ENCODE results near the gene IQSEC1.
"Not testable (repeated sequence)": the region's sequence is repeated elsewhere in the genome, so short reads cannot be mapped to it uniquely, and the experiment has no call there.

Gene IQSEC1

DNA sequence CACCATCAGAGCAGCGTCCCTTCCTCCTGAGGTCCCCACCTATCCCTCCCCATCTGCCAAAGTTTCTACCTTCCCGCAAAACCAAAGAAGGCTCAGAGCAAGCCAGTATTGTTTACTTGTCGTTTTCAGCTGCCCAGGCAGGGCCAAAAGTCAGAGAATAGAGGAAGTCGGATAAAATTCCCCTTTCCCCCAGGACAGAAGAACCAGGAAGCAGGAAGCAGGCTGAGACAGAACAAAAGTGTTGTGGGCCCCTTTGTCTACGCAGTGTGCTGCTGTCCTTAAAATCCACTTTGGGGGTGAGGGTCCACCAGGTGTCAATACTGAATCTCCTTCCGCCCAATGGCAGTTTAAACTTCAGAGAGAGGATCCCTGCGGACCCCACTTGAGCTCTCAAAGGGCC is 213.4 kb downstream of the IQSEC1 start:
- FAIRE-seq = no peak

DNA sequence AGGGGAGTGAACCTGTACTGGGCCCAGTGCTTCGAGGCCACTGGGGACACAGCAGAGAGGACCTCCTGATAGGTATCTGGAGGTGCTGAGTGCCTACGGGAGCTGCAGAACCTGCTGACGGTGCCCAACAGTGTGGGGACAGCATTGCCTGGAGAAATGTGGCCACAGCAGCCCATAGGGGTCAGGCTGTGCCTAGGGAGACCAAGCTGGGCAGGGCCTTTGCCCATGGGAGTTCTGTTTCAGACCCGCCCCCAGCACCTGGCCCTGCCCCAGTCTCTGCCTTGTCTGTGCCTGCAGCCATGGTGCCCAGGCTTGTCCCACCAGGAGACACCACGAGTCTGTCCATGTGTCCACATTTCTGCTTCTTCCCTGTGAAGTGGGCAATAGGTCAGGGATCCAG is 216.6 kb downstream of the IQSEC1 start:
- FAIRE-seq = no peak

DNA sequence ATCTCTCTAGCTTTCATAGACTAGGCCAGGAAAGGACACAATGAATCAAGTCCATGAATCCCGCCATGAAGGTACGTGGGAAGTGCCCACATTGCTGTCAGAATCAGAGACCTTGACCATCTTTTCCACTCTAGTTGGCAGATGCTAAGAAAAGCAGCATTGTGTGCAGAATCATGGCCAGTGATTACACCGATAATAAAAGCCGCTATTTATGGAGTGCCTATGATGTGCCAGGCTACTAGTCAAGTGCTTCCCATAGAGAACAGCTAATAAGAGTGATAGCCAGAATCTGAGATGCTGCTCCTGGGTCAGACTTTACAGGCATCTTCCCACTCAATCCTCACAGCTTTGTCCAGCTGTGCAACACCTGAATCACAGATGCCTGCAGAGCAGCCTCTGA is 218.7 kb downstream of the IQSEC1 start:
- no peak for FAIRE-seq

DNA sequence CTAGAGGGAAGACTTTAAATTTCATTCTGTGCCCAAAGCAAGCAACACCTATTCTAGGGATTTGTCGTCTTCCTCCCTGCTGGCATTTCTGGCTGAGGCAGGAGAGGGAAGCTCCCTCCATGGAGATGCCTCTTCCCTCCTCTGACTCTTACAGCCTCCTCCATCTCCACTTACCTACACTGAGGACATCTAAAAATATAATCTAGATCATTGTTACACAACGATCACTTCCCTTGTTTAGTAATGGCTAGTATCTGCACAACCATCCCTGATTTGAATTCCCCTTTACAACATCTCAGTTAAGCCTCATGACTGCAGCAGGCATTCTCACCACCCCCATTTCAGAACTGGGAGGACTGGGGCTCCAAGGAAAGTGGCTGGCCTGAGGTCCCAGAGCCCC is 219.4 kb downstream of the IQSEC1 start:
- not testable (repeated sequence) for FAIRE-seq

DNA sequence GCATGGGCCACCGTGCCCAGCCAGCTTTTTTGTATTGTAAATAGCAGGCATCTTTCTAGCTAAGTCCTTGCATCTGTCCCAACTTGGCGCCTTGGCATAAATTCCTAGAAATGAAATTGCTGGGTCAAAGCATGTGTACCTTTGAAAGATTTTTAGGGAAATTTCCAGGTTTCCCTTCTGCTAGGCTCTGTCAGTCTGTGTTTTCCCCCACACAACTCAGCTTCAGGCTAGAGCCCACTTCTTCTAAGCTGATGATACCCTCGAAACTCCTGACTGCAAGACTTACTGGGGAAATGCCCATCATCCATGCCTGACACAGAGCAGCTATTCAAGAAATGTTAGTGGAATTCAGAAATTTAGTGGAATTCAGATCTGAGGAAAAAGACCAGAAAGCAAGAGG is 221.0 kb downstream of the IQSEC1 start:
- no peak for FAIRE-seq

Data from G401.6 (cell line).